GM19035 (cell line): ENCODE data around the gene BTBD2.

Source experiments
- ATAC-seq: cut with Tn5 transposase; IDR thresholded peaks from one replicate; pipeline ENCODE4 v1.9.1; 2021; ENCODE audit not compliant: unreplicated experiment

The BTBD2 gene

DNA sequence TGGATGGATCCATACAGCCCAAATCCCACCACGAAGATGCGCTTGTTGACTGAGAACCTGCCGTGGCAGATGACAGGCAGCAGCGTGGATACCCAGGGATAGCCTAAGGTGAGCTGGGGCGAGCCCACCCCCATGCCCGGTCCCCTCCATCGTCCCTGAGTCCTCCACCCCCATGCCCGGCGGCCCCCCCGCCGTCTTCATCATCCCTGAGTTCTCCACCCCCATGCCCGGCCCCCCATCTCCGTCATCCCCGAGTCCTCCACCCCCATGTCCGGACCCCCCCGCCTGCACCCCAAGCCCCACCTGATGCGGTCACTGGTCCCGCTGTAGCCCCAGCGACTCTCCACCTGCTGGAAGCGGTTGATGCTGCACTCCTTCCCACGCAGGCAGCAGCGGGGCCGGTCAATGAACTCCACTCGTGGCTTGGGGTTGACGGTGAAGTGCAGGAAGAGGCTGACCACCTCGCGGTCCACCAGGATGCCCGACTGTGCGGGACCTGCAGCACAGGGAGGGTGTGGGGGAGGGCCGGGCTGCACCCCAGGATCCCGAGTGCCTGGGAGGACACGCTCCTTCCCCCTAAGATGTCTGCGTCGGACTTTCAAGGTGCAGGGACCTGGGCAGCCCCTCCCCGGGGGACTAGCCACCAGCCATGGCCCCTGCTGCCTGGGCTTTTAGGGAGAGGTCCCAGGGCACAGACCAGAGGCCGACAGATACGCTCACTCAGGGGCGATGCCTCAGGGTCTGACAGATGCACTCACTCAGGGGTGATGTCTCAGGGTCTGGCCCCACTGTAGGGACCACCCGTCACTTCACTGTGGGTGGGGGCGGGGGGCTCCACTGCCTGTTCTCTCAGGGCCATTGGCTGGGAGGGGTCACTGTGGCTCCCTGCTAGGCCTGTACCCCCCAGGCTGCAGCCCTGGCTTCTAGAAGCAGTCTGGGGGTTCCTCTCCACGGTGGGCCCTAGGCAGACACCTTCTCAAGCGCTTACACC lies 28.0 kb downstream of the BTBD2 start:
- ATAC-seq, result no peak

- ATAC-seq, result no peak
Observed at GRCh38 chr19:1986357-1987162, 29.0 kb downstream of the BTBD2 start.

- no peak for ATAC-seq
Observed at GRCh38 chr19:1985588-1986356, 29.7 kb downstream of the BTBD2 start.

DNA sequence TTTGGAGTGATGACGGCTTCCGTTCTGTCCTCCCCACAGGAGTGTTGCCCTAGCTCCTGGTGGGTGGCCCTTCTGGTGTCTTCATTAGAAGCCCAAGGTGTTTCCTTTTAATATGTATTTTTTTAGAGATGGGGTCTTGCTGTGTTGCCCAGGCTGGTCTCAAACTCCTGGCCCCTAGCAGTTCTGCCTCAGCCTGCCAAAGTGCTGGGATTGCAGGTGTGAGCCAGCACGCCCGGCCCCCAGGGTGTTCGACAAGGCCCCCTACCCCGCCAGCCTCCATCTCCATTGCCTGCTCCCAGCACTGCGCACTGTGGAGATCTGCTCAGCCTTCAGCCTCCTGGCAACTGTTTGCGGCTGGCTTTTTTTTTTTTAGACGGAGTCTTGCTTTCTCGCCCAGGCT lies 31.2 kb downstream of the BTBD2 start:
- no peak for ATAC-seq

DNA sequence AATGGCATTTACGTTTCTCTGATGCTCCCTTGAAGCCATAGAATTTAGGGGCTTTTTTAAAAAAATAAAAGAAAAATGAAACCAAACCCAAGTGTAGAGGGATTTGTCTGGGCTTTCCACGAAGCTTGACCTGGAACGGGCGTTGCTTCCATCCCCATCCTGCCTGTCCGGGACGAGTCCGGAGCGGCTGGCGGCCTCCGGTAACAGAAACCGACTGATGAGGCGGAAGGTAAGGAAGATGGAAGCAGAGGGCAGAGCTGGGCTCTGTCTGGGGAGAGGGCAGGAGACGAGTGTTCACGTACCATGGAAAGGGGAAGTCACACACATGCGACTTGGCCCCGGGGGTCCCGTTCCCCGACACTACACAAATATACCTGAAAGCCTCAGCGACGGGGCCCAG lies 34.3 kb downstream of the BTBD2 start:
- no peak for ATAC-seq

- ATAC-seq, result no peak
Observed at GRCh38 chr19:1980809-1981181, 34.7 kb downstream of the BTBD2 start.

DNA sequence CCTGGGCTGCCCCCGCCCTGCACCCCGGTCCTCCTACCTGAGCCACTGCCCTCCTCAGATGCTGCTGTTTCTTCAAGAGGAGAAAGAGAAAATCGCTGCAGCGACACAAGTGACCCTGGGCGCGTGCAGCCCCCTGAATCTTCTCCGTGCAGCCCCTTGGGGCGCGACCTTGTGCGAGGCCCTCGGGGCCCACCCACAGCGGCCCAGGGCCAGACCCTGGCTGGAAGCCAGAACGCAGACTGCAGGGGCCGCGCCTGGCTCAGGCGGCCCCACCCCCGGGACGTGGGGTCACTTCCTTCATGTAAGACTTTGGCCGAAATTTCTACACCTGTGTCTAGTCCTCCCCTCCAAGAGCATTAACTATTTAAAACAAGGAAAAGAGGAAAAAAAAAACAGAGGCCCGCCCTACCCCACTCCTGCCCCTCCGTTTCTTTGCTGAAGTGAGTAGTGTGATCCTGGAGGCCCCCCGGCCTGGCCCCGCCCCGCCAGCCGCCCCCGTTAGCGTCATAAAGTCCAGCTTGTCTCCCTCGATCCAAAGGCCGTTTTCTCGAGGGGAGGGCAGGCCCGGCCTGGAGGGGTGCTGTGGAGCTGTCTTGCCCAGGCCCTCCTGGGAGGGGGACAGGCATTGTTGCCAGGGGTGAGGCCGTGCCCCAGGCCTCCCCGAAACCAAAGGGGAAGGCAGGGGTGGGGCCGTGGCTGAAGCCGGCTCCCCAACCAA lies 35.3 kb downstream of the BTBD2 start:
- no peak for ATAC-seq

- no peak for ATAC-seq
Observed at GRCh38 chr19:1979642-1980041, 35.9 kb downstream of the BTBD2 start.

- ATAC-seq, result no peak
Observed at GRCh38 chr19:1979017-1979416, 36.5 kb downstream of the BTBD2 start.

DNA sequence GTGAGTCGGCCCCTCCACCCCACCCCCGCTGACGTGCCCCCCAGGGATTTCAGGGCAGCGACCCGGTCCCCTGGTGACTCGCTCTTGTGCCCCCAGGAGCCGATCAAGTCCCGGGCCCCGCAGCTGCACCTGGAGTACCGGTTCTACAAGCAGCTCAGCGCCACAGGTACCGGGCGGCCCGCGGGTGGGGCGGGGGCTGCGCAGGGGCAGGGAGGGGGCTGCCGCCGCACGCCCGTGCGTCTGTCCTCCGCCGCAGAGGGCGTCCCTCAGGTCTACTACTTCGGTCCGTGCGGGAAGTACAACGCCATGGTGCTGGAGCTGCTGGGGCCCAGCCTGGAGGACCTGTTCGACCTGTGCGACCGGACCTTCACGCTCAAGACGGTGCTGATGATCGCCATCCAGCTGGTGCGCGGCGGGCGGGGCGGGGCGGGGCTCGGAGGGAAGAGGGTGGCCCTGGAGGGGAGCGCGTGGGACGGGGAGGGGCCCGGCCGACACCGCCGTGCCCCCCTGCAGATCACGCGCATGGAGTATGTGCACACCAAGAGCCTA lies 37.1 kb downstream of the BTBD2 start:
- ATAC-seq, result no peak

GRCh38 chr19:1977120-1977519 lies 38.4 kb downstream of the BTBD2 start:
- no peak for ATAC-seq

DNA sequence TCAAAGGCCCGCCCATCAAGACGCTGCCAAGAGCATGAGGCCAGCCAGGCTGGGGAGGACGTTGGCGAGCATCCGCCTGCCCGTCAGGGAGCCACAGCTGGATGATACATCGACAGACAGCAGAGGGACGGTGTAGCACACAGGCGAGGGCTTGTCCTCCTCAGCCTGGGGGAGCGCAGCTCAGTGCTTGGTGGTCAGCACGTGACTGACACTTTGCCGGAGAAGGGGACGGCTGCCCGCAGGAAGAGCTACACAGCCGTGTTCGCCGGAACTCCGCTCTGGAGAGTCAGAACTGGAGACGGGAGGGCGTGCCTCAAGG lies 40.4 kb downstream of the BTBD2 start:
- no peak for ATAC-seq

- ATAC-seq, result no peak
Observed at GRCh38 chr19:1974381-1975161, 40.9 kb downstream of the BTBD2 start.

- ATAC-seq, result no peak
Observed at GRCh38 chr19:1970806-1971502, 44.6 kb downstream of the BTBD2 start.

DNA sequence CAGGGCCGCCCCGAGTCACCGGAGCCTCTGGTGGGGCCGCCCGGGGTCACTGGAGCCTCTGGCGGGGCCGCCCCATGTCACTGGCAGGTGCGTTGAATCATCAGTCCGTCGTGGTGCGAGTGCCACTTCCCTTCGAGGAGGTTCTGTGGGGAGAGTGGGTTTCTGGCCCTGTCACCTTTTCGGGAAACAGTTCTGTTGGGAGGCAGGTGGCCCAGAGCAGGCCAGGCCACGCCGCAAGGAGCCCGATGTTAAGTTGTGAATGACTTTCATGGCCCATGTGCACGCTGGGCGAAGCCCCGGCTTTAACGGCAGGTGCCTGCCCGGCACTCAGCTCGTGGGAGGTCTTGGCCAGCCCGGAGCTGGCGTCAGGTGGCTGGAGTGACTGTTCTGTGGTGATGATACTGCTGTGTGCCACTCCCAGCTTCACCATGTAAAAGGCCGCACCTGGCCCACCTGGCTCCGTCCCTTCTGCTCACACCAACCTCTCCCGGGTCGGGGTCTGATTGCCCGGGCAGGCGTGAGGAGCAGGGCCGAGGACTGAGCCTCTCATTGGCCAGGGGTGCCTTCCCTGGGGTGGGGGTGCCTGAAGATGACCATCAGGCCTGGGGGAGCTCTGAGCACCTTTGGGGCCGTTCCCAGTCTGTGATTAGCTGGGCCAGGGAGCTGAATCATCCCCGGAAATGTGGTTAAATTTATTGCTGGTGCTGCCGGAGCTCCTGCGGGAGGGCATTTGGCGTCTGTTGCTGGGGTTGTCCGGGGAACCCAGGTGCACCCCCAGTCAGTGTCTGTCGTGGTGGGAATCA lies 45.3 kb downstream of the BTBD2 start:
- no peak for ATAC-seq

GRCh38 chr19:1969176-1970002 lies 46.1 kb downstream of the BTBD2 start:
- ATAC-seq, result no peak
